ENCODE measurements around the gene ADD2. TPM values are rescaled to one million over a fixed set of nuclear protein-coding genes. Genes with fewer than 3 reads are reported as not detected.

ADD2 gene
- total RNA-seq, 1 experiment from 2014 or later: 4.4 TPM

GRCh38 chr2:70751881-70752280 is 16.1 kb downstream of the ADD2 start:
- Histone ChIP-seq H3K27ac (ENCODE audit: low read length) (no peak overlapping the region), H3K9ac (ENCODE audit: low read length) (no peak overlapping the region), H3K36me3 (ENCODE audit: low read depth, low read length) (no peaks in the 10 kb centered on the region), H3K4me1 (ENCODE audit: insufficient read depth, low read length) (no peaks in the 10 kb centered on the region), H3K27me3 (ENCODE audit: low read length) (peaks cover 78% of the 10 kb centered on the region), H3K9me2 (replicated peaks; ENCODE audit: low read length) (no peaks in the 10 kb centered on the region), H2AFZ (ENCODE audit: low read length) (no peak overlapping the region), H4K20me1 (ENCODE audit: low read length) (no peaks in the 10 kb centered on the region), H3K4me2 (ENCODE audit: low read length) (no peak overlapping the region), H3K79me2 (ENCODE audit: low read length) (no peaks in the 10 kb centered on the region), H3K9me3 (ENCODE audit: low read length) (no peaks in the 10 kb centered on the region), H3F3A (ENCODE audit: low read length, unreplicated experiment) (no peaks in the 10 kb centered on the region), H3K4me3 (ENCODE audit: low read length) (no peak overlapping the region)
- TF ChIP-seq CTCF (conservative IDR thresholded peaks at IDR 0.05; ENCODE audit: low read depth, low read length): no peak
- TF ChIP-seq EZH2phosphoT487 (IDR thresholded peaks at IDR 0.05; ENCODE audit: borderline replicate concordance, low read length): no peak
- no peak for TF ChIP-seq EZH2 (IDR thresholded peaks at IDR 0.05; ENCODE audit: low read length, unreplicated experiment)
- ChIA-PET POLR2A (ENCODE audit: unreplicated experiment) (no interaction called here), CTCF (no interaction called here)
- BruUV-seq (replicated peaks): no TSS peak
- DNase-seq: no peak
- no peak for ATAC-seq
- intact Hi-C loops (cut with micrococcal nuclease): no loop called here

DNA sequence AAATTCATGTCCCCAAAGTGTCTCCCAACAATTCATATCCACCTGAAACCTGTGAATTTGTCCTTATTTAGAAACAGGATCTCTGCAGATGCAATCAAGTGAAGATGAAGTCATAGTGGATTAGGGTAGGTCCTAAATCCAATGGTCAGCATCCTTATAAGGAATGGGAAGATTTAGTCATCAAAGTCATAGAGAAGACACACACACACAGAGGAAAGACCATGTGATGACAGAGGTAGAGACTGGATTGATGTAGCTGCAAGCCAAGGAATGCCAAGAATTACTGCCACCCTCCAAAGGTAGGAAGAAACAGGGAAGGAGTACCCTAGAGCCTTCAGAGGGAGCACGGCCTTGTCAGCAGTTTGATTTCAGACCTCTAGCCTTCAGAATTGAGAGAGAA is 17.7 kb downstream of the ADD2 start:
- Histone ChIP-seq H3K27ac (ENCODE audit: low read length) (no peak overlapping the region), H3K79me2 (ENCODE audit: low read length) (no peaks in the 10 kb centered on the region), H3K36me3 (ENCODE audit: low read depth, low read length) (no peaks in the 10 kb centered on the region), H3K4me2 (ENCODE audit: low read length) (no peak overlapping the region), H3K4me1 (ENCODE audit: insufficient read depth, low read length) (no peaks in the 10 kb centered on the region), H2AFZ (ENCODE audit: low read length) (no peak overlapping the region), H3F3A (ENCODE audit: low read length, unreplicated experiment) (no peaks in the 10 kb centered on the region), H3K9me2 (replicated peaks; ENCODE audit: low read length) (no peaks in the 10 kb centered on the region), H3K9ac (ENCODE audit: low read length) (no peak overlapping the region), H3K27me3 (ENCODE audit: low read length) (peaks cover 67% of the 10 kb centered on the region), H4K20me1 (ENCODE audit: low read length) (no peaks in the 10 kb centered on the region), H3K9me3 (ENCODE audit: low read length) (no peaks in the 10 kb centered on the region), H3K4me3 (ENCODE audit: low read length) (no peak overlapping the region)
- intact Hi-C loops (cut with micrococcal nuclease): no loop called here
- no peak for ATAC-seq
- CTCF ChIA-PET: no interaction called here
- POLR2A ChIA-PET (ENCODE audit: unreplicated experiment): no interaction called here
- no TSS peak for BruUV-seq (replicated peaks)
- no peak for DNase-seq
- TF ChIP-seq EZH2phosphoT487 (IDR thresholded peaks at IDR 0.05; ENCODE audit: borderline replicate concordance, low read length) (no peak), EZH2 (IDR thresholded peaks at IDR 0.05; ENCODE audit: low read length, unreplicated experiment) (no peak), CTCF (conservative IDR thresholded peaks at IDR 0.05; ENCODE audit: low read depth, low read length) (no peak)

DNA sequence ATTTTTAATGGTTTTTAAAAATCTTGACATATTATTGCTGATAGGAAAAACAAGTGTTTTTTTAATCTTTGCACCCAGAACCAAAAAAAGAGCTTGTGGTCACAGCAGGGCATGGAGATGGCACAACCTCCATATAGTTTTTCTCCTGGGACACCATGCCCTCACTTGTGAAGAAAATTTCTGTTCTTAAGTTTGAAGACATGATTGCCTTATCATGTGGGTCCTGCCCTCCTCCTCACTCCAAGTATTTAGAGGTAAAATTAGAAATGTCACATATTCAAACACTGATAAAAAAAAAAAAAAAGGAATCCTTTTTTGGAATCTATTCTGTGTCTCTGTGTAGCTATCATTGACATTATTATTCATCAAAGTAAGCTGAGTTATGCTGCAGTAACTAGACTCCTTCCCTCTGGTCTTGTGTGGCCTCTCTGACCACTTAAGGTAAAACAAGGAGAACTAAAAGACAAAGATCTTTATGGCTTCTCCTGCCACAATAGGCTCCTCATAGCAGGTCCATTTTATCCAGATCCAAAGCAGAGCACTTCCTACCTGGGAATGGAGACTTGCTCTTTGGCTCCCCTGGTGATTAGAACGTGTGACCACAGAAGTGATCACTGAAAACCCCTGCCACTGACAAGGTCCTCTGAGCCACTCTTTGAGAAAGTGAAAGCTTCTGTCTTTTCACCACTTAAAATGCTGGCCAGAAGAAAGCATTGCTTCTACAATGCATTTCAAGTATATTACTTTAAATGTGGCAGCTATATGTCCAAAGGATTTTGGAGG is 19.8 kb downstream of the ADD2 start:
- peak; percentile 22; the same call in 1 of the 2 replicates for TF ChIP-seq CTCF (conservative IDR thresholded peaks at IDR 0.05; ENCODE audit: low read depth, low read length)
- TF ChIP-seq EZH2phosphoT487 (IDR thresholded peaks at IDR 0.05; ENCODE audit: borderline replicate concordance, low read length): no peak
- intact Hi-C loops (cut with micrococcal nuclease): no loop called here
- POLR2A ChIA-PET (ENCODE audit: unreplicated experiment): no interaction called here
- Histone ChIP-seq H2AFZ (ENCODE audit: low read length) (no peak overlapping the region), H3K79me2 (ENCODE audit: low read length) (no peaks in the 10 kb centered on the region), H3K4me1 (ENCODE audit: insufficient read depth, low read length) (no peaks in the 10 kb centered on the region), H3K36me3 (ENCODE audit: low read depth, low read length) (no peaks in the 10 kb centered on the region), H4K20me1 (ENCODE audit: low read length) (no peaks in the 10 kb centered on the region), H3K9ac (ENCODE audit: low read length) (no peak overlapping the region), H3K27me3 (ENCODE audit: low read length) (peaks cover 47% of the 10 kb centered on the region), H3K4me2 (ENCODE audit: low read length) (no peak overlapping the region), H3K27ac (ENCODE audit: low read length) (no peak overlapping the region), H3K4me3 (ENCODE audit: low read length) (no peak overlapping the region), H3K9me3 (ENCODE audit: low read length) (no peaks in the 10 kb centered on the region), H3F3A (ENCODE audit: low read length, unreplicated experiment) (no peaks in the 10 kb centered on the region), H3K9me2 (replicated peaks; ENCODE audit: low read length) (no peaks in the 10 kb centered on the region)
- BruUV-seq (replicated peaks): no TSS peak
- CTCF ChIA-PET: no interaction called here
- ATAC-seq (no peak; the same call in 1 of the 2 replicates), DNase-seq (no peak)

All from PC-3 (cell line).